Peyer's patch (tissue), 4 donors: ENCODE measurements around the gene TMEM168.
"Not testable (repeated sequence)": the region's sequence is repeated elsewhere in the genome, so short reads cannot be mapped to it uniquely, and the experiment has no call there.

ENCODE experiments used
- POLR2A ChIP-seq, 2 donors: fragments of 450-650 bp; IDR thresholded peaks; one replicate each; pipeline ENCODE4 v1.5.1; 2017; ENCODE audit warnings: antibody characterized with exemption in 2 of 2, mild to moderate bottlenecking in 2 of 2, moderate library complexity in 2 of 2
- TF ChIP-seq, protein P1 (sequence below), 6 experiments: fragments of 450-650 bp in 4 of 6; fragments of 200-600 bp in 2 of 6; sonication (generic) in 1 of 6; IDR thresholded peaks; one replicate each; pipeline ENCODE4 v1.5.1; 2017 to 2019; ENCODE audit warnings: antibody characterized with exemption in 6 of 6, mild to moderate bottlenecking in 3 of 6, moderate library complexity in 1 of 6

DNA sequence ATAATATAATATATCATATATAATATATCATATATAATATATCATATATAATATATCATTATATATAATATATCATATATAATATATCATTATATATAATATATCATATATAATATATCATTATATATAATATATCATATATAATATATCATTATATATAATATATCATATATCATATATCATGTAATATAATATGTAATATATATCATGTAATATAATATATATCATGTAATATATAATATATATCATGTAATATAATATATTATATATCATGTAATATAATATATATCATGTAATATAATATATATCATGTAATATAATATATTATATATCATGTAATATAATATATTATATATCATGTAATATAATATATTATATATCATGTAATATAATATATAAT is 6.4 kb upstream of the TMEM168 start:
- TF ChIP-seq, protein P1, sequence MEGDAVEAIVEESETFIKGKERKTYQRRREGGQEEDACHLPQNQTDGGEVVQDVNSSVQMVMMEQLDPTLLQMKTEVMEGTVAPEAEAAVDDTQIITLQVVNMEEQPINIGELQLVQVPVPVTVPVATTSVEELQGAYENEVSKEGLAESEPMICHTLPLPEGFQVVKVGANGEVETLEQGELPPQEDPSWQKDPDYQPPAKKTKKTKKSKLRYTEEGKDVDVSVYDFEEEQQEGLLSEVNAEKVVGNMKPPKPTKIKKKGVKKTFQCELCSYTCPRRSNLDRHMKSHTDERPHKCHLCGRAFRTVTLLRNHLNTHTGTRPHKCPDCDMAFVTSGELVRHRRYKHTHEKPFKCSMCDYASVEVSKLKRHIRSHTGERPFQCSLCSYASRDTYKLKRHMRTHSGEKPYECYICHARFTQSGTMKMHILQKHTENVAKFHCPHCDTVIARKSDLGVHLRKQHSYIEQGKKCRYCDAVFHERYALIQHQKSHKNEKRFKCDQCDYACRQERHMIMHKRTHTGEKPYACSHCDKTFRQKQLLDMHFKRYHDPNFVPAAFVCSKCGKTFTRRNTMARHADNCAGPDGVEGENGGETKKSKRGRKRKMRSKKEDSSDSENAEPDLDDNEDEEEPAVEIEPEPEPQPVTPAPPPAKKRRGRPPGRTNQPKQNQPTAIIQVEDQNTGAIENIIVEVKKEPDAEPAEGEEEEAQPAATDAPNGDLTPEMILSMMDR (IDR thresholded peaks at IDR 0.05): not testable (repeated sequence)
- not testable (repeated sequence) for TF ChIP-seq POLR2A (IDR thresholded peaks at IDR 0.05)
